Lung microvascular endothelial cell (primary cell): ENCODE data around the gene LRFN2. TPM values are rescaled to one million over a fixed set of nuclear protein-coding genes. Genes with fewer than 3 reads are reported as not detected.

Experiments
- DNase-seq, 2 donors: peaks; one replicate each; pipeline versions ENCODE4 v3.0.0 to v3.0.0-alpha.2; 2010; ENCODE audit warnings: low read depth in 2 of 2
- total RNA-seq: library from RNA; depleted of rRNA; stranded (reverse); fragments of >200 nt; gene quantifications from 2 replicates; pipeline ENCODE4 v1.2.1, GENCODE V29; 2014

LRFN2 gene
- total RNA-seq, 1 donor from 2014 or later = not detected

DNA sequence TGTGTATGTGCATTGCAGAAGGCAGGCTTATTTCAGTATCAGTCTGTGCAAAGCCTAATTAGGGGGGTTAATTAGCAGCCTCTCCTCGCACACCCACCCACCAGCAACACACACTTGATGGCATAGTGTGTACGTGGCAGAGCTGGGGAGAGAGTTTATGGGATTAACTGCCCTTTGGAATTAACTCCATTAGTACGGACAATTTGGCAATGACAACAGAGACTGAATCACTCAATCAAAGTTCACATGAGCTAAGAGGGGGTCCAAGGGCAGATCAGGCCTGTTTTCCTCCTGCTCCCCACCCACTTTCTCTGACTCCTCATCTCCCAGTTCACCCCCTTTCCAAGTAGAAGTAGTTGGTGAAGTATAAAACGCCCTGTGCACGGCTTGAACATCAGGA, 69.5 kb downstream of the LRFN2 start:
- DNase-seq = no peak

DNA sequence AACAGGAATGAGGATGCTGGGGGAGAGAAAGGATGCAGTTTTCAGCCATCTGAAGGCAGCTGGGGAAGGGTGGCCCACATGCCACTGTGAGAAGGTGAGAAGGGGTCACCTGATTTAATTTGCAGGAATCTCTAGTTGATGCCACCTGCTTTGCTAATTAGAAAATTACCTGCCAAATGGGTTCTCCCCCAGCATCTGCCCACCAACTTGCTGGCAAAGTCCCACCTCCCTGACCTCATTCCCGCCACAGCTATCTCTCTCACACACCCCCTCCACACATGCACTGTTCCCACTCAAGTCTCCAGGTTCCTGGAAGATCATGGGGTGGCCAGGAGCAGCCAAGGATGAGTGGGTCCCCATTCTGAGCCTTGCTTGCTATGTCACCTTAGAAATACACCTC, 70.7 kb downstream of the LRFN2 start:
- DNase-seq = no peak

DNA sequence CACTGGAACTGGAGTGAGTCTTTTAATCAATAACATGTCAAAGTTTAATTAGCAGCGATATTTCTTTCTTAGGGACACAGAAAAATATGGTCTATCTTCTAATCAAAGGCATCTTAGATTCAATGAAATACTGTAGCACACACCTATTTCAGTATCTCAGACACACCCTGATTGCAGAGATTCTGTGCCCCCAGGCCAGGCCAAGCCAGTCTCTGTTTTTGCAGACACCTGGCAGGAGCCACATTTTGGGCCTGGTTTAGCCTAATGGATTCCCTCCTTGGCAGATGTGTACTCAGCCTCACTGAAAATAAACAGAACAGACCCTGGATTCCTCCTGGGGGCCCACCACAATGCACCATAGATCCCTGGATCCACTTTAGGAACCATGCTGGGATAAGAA, 74.8 kb downstream of the LRFN2 start:
- no peak for DNase-seq

DNA sequence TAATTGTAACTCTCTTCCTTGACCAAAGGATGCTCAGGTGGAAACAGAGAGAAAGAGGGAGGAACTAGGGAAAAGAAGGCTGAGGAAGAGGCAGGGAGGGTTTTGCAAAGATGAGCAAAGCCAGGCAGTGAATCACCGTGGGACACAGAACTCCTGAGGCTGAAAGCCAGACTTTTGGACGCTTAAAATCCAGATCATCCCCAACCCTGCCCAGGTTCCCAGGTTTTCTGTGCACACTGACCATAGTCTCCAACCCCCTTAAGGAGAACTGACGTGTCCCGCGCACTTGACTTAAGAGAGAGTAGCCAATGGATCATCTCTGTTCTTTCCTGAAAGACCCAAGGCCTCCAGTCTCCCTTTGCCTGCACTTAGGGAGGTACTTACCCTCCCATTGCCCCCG, 75.3 kb downstream of the LRFN2 start:
- no peak for DNase-seq

DNA sequence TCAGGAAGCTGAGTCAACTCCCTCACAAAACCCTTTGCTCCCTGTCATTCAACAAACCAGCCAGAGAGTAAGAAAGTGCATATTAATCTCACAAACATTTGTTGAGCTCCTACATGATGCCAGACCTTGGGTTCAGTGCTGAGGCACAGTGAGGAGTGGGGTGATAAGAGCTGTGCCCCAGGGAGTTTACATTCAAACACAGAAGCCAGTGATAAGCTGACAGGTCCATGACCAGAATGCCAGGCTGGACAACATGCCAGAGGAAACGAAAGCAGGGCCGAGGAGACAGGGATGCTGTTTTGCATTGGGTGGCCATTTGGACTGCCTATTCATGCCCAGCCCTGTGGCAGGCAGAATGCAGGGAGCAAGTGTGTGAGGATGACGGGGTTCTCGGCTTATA, 76.7 kb downstream of the LRFN2 start:
- DNase-seq = peak in 1 of 2 donors; percentile 16

DNA sequence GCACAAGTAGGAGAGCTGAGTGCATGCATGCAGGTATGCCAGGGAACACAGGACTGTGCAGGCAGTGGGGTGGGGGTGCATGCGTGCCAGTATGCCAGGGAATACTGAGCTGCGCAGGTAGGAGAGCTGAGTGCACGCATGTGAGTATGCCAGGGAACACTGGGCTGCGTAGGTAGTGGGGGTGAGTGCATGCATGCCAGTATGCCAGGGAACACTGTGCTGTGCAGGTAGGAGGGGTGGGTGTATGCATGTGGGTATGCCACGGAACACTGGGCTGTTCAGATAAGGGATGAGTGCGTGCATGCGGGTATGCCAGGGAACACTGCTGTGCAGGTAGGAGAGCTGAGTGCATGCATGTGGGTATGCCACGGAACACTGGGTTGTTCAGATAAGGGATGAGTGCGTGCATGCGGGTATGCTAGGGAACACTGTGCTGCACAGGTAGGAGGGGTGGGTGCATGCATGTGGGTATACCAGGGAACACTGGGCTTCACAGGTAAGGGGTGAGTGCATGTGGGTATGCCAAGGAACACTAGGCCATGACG, 77.4 kb downstream of the LRFN2 start:
- no peak for DNase-seq

DNA sequence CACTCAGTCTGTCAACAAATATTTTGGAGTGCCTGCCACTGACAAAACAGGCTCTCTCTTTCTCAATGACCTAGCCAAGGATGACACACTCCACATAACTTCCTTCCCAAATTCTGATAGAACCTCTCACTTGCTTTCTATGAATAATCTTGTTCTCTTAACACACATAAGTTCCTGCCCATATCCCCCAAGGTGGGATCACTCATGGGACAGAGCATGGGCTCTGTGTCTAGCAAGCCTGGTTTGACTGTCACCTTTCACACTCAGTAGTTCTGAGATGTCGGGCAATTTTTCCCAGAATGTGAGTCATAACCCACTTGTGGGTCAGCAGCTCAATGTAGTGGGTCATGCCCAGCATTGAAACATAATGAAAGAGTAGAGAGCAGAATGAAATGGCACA, 78.1 kb downstream of the LRFN2 start:
- DNase-seq = no peak

DNA sequence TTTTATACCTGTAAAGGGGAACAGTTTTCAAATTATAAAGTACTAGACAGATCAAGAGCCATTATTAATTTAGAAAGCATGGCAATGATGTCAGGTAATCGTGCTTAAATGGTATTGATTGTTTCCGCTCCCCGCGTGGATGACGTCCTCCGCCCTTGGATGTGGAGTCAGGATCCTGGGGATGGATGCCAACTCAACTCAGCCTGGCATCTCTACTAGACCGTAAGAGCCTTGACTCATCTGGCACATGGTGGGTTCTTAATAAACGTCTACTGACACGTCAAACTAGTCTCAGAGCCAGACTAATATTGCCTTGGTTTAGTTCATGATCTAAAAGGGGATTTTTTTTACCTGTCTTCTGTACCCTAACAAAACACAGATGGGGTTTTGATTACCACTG, 80.2 kb downstream of the LRFN2 start:
- DNase-seq = no peak

DNA sequence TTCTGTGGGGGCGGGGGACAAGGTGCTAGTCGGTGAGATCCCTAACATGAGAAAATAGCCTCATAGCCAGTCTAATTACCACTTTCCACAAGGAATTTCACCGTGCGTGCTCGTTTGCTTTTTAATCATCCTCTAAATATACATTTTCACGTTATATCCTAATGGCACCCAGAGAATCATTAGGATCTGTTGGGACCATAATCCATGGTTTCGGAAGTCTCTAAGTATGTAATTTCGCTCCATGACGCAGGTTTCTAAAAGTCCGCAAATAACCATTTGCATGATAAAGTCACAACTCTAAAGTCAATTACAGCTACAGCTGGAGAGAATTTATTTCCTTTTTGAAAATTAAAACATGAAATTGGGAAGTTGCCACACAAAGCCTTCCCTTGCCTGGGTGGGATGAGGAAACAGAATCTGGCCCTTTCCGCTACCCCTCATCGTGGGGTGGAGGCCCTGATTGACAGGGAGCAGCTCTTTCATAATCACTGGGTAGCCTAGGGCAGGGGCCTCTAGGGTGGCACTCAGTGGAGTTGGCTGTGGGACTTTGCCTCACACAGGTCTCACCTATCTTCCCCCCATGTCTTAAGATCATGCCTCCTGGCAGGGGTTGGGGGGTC, 81.9 kb downstream of the LRFN2 start:
- DNase-seq = no peak

DNA sequence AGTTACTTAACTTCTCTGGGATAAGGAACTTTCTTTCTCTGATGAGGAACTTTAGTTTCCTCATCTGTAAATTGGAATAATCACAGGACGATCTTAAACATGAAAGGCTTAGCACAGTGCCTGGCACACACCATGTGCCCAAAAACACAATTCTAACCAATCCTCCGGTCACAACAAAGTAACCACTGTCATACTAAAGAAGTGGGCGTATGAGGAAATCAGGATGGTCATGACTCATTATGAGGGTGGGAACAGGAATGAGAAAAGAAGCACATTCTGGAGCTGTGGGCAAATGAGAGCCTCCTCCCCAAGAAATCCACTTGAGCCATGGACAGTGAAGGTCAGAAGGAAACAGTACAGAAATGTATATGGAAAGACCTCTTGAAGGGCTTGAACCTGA, 82.9 kb downstream of the LRFN2 start:
- no peak for DNase-seq

DNA sequence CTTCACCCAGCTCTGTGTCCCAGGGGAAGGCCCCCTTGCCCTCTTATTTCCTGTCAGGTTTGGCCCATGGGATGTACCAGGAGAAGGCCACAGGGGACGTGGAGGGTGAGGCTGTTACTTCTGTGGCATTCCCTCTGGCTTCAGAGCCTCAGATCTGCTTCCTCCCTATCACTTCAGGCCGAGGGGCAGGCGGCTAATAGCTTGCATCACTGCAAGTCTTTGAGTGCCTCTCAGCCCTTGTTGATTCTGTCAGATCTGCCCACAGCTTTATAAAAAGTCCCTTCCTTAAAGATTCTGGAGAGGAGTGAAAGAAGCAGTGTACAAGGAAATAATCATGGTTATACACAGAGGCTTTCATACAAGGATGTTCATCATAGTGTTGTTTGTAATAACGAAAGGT, 86.9 kb downstream of the LRFN2 start:
- no peak for DNase-seq

DNA sequence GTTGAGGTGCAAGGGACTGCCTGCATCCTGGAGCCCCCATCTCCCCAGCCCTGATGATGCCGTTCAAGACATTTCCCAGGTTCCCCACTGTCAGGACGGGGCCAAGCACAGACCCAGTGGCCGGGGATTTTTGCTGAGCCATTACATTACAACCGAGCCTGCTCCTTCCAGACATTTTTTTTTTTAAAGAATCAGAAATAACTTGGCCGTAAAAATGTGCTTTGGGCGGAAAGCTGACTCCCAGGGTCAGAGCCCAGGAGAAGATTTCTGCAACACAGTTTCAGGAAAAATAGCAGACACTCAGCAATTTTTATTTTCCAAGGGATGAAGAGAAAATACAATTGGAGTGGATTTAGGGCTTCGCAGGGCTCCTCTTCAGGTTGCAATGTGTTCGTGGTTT, 87.9 kb downstream of the LRFN2 start:
- no peak for DNase-seq

DNA sequence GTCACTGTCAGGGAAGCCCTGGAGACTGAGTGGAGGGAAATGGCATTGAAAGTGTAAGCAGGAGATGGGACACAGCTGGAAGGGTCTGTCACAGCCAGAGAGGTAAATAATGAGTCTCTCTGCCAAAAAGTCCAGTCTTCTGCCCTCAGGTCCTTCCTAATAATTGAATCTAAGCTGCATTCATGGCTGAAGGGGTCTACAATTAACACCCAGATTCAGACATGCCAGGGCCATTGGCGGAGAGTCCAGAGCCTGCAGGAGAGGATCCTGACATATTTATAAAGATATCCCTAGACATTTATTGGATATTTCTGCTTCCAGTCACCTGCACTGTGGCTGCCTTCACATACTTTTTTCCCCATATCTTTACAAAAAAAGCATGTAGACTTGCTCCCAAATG, 89.0 kb downstream of the LRFN2 start:
- no peak for DNase-seq

DNA sequence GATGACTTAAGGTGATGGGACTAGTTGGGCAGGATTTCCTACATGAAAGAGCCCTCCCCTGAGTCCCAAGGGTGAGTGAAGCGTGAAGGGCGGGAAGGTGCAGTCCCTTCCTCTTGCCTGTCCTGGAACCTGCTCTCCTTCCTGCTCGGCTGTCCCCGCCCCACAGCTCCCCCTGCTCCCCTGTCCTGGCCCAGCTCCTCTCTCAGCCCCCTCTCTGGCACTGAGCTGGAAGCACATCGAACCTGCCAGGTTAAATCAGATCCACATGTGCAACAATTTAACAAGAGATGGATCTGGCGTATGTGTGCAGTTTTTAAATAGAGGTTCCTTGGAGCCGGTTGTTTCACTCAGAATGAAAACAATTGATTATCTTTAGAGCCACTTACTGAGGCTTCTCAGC, 95.0 kb downstream of the LRFN2 start:
- DNase-seq = no peak

DNA sequence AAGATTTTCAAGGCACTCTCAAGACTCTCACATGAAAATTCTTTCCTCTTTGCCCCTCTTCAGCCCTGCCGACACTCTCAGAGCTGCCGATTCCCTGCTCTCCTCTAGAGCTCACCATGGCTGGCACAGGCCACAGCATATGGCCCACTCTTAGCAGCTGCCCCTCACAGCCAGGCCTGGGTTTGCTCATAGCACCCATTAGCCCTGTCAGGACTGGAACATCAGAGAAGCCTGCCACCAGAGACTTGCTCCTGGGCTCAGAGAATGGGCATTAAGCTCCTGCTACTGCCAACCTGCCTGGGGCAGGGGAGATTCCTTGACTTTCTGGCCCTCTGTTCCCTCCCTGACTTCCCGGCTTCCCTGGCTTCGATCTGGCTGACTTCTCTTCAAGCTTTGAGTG, 96.7 kb downstream of the LRFN2 start:
- no peak for DNase-seq

DNA sequence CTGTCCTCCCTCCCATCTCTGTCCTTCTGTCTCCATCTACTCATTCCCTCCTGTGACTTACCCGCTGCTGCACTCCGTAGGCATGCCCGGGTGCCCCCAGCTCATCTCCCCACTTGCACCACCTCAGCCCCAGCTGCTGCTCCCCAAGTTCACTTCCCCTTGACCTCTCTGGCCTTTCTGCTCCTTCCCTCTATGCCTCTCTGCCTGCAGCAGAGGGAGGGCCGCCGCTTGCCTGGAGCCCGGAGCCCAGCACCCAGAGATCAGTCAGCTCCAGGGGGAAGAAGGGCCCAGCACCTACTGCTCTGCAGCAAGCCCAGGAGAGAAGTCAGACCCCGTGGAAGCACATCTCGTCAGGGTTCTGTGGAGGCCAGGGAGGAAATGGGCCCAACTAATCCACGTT, 97.4 kb downstream of the LRFN2 start:
- no peak for DNase-seq

DNA sequence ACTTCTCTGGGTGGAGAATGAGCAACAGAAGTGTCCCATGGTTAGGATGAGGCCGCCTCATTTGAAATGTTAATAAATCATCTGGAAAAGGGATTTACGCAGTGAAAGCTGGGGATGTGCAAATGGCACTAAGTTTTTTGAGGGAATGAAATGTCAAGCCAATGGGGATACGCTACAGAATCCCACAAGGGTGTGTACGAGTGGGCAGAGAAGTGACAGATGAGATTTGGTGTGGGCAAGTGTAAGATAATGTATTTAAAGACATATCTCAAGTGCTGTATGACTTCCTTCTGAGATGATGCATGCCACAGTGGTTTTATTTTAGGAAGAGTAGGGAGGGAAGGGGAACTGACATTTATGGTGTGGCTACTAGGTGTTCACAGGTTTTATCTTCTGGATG, 100.6 kb downstream of the LRFN2 start:
- DNase-seq = no peak

DNA sequence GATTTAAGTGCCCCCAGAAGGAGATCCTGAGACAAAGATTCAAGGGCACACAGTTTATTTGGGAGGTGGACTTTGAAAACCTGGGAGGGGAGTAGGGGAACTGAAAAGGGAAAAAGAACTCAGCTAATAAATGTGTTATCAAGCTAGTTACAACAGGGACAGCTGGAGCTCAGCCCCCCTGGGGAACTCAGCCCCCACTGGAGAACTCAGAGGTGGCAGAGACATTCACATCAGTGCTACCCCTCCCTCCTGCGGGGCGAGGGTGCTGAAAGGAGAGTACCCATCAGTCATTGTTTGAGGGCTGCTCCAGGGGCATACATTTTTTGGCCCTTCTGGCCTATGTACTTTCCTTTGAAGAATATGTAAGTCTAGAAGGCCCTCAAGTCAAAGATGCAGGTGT, 101.4 kb downstream of the LRFN2 start:
- DNase-seq = no peak

DNA sequence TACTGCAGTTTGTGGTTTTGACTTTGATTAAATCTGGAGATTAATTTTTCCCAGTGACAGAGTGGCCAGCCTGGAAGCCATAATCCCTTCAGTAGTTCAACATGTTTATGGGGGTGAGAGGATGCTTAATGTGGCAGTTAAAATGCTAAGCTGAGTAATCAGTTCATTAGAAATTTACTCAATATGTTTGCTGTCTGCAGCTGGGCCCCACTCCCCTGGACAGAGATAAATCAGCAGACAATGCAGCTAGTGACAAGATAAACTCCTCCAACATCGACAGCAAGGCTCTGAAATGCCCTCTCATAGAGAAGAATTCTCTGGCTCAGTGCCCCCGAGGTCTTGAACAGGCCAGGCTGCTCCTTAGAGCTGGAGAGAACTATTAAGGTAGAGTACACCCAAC, 101.9 kb downstream of the LRFN2 start:
- DNase-seq = no peak

DNA sequence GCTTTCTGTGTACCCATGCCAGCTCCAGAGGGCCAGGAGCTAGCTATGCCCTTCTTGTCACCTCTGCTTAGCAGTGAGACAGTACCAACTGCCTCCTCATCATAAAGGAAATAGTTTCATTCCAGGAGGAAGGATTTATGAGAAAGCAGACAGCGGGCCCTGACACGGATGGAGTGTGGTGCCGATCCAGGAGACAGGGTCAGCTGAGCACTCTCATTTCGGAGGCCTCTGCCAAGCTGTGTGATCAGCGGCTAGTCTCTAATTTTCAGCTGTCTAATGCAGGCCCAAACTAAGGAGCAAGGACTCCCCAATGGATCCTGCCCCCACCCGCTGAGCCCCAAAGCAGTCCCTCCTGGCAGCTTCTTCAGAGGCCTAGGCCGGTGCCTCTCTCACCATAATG, 103.1 kb downstream of the LRFN2 start:
- peak in 1 of 2 donors; percentile 66 for DNase-seq

DNA sequence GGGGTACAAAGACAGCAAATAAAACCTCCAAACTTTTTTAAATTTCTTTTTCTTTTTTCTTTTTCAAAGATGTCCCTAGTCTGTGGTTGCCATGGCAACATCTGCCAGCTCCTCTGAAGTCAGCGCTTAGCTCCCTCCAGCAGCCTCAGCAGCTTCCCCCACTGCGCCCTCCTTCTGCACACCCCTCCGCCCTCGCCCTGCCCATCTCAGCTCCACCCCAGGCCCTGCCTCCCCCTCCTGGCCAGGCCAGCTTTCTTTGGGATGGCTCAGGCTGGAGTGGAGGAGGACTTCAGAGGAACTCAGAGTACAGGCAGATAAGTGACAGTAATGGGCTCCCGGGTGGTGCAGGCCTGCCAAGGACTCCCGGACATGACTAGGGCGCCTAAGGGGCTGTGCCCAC, 104.6 kb downstream of the LRFN2 start:
- no peak for DNase-seq

DNA sequence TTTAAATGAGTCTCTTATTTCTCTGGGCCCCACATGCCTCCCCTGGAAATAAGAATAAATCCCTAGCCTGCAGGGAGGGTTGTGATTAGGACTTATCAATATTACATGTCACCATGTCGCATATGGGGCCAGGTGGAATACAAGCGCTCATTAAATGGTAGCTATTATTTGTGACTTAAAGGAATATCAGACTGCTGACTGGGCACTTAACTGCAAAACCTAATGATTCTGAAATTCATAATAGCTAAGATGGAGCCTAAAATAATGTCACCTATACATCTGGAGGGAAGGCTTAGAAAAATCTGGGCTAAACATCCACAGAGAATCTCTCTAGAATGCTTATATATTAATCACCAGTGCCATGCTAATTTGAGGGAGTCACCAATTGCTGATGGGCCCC, 106.5 kb downstream of the LRFN2 start:
- no peak for DNase-seq

DNA sequence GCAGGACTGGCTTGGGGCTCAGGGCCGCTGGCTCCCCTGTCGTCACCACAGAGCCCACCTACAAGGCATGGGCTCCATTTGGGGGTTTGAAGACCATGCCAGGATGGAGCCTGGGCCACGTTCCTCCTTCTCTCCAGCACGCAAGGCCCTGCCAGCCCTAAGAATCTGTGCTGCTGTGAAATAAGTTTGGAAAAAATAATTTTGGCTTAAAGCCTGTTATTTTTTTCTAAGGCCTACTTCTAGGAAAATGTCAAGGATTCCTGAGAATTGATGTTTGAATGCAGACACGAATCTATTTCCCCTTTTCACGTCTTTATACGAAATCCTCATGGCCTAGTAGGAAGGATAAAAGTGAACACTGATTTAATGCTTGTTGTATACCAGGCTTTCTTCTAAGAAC, 107.5 kb downstream of the LRFN2 start:
- no peak for DNase-seq
